BLaER1 (cell line): Measurements from ENCODE around the gene LGALS7B.
"Not testable (repeated sequence)": the region's sequence is repeated elsewhere in the genome, so short reads cannot be mapped to it uniquely, and the experiment has no call there.

ENCODE experiments used
- H3K27ac ChIP-seq: shearing (Covaris generic); formaldehyde crosslinking; 2 replicates; pipeline ENCODE4 v1.8.1; 2022
- H3K27me3 ChIP-seq: shearing (Covaris generic); formaldehyde crosslinking; 2 replicates; pipeline ENCODE4 v1.8.1; 2022
- H3K36me3 ChIP-seq: shearing (Covaris generic); formaldehyde crosslinking; 2 replicates; pipeline ENCODE4 v1.8.1; 2022
- H3K4me1 ChIP-seq: shearing (Covaris generic); formaldehyde crosslinking; 2 replicates; pipeline ENCODE4 v1.8.1; 2022
- H3K4me2 ChIP-seq: shearing (Covaris generic); formaldehyde crosslinking; 2 replicates; pipeline ENCODE4 v1.8.1; 2022
- H3K4me3 ChIP-seq: shearing (Covaris generic); formaldehyde crosslinking; 2 replicates; pipeline ENCODE4 v1.8.1; 2022
- H3K9ac ChIP-seq: shearing (Covaris generic); formaldehyde crosslinking; 2 replicates; pipeline ENCODE4 v1.8.1; 2022
- H3K9me3 ChIP-seq: shearing (Covaris generic); formaldehyde crosslinking; 2 replicates; pipeline ENCODE4 v1.8.1; 2022
- H4K20me1 ChIP-seq: shearing (Covaris generic); formaldehyde crosslinking; 2 replicates; pipeline ENCODE4 v1.8.1; 2022
- Cebpa-rat ChIP-seq: shearing (Covaris generic); IDR thresholded peaks from 2 replicates; pipeline ENCODE4 v1.8.1; 2022

LGALS7B gene

GRCh38 chr19:38744874-38745273, 44.1 kb upstream of the LGALS7B start:
- Histone ChIP-seq H3K9me3 (no peaks in the 10 kb centered on the region), H3K27me3 (no peaks in the 10 kb centered on the region), H3K4me2 (no peak overlapping the region), H3K36me3 (no peaks in the 10 kb centered on the region), H4K20me1 (no peaks in the 10 kb centered on the region), H3K4me1 (no peaks in the 10 kb centered on the region), H3K9ac (no peak overlapping the region), H3K27ac (no peak overlapping the region), H3K4me3 (no peak overlapping the region)
- TF ChIP-seq Cebpa-rat, result no peak

GRCh38 chr19:38745316-38745715, 43.7 kb upstream of the LGALS7B start:
- Histone ChIP-seq H3K9ac (no peak overlapping the region), H3K27ac (no peak overlapping the region), H3K27me3 (no peaks in the 10 kb centered on the region), H3K36me3 (no peaks in the 10 kb centered on the region), H3K9me3 (no peaks in the 10 kb centered on the region), H3K4me3 (no peak overlapping the region), H3K4me1 (no peaks in the 10 kb centered on the region), H3K4me2 (no peak overlapping the region), H4K20me1 (no peaks in the 10 kb centered on the region)
- TF ChIP-seq Cebpa-rat, result no peak

GRCh38 chr19:38753783-38754182, 35.2 kb upstream of the LGALS7B start:
- H3K27ac ChIP-seq, H3K4me3 ChIP-seq, H3K9me3 ChIP-seq, H3K36me3 ChIP-seq, H4K20me1 ChIP-seq, H3K27me3 ChIP-seq, H3K9ac ChIP-seq, H3K4me1 ChIP-seq, H3K4me2 ChIP-seq: not testable (repeated sequence)

- H4K20me1 ChIP-seq, H3K27ac ChIP-seq, H3K4me2 ChIP-seq, H3K36me3 ChIP-seq, H3K4me3 ChIP-seq, H3K4me1 ChIP-seq, H3K27me3 ChIP-seq, H3K9me3 ChIP-seq, H3K9ac ChIP-seq: not testable (repeated sequence)
These were observed 34.8 kb upstream of the LGALS7B start for GRCh38 chr19:38754196-38754595.

DNA sequence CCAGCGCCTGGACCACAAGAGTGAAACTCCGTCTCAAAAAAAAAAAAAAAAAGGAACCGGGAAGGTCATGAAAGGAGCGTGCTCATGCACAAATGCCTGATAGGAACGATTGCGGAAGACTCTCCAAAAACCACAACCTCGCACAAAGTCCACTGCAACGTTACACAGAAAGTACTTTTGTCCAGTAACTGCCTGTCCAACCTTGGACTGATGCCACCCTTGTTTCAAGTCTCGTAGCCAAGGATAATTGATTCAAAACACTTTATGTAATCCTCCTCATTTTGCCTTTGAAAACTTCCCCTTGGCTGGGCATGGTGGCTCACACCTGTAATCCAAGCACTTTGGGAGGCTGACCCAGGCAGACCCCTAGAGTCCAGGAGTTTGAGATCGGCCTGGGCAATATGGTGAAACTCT, 29.4 kb upstream of the LGALS7B start:
- no peak overlapping the region for H3K9ac ChIP-seq
- H3K4me1 ChIP-seq, result peaks cover 15% of the 10 kb centered on the region
- H3K36me3 ChIP-seq, result no peaks in the 10 kb centered on the region
- no peak for TF ChIP-seq Cebpa-rat
- H3K4me3 ChIP-seq, result no peak overlapping the region
- no peaks in the 10 kb centered on the region for H3K27me3 ChIP-seq
- no peaks in the 10 kb centered on the region for H4K20me1 ChIP-seq
- no peaks in the 10 kb centered on the region for H3K9me3 ChIP-seq
- H3K27ac ChIP-seq, result no peak overlapping the region
- no peak overlapping the region for H3K4me2 ChIP-seq

DNA sequence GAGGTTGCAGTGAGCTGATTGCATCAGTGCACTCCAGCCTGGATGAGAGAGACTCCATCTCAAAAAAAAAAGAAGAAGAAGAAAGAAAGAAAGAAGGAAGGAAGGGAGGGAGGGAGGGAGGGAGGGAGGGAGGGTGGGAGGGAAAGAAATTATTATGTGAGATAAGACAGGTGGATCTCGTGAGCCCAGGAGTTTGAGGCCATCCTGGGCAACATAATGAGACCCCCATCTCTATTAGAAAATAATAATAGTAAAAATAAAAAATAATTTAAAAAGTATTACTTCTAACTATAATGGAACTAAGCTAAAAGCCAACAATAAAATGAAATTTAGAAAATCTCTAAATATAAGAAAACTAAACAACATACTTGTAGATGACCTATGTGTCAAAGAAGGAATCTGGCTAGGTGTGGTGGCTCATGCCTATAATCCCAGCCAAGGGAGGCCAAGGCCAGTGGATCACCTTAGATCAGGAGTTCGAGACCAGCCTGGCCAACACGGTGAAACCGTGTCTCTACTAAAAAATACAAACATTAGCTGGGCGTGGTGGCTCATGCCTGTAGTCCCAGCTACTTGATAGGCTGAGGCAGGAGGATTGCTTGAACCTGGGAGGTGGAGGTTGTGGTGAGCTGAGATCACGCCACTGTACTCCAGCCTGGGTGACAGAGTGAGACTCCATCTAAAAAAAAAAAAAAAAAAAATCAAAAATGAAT, 28.0 kb upstream of the LGALS7B start:
- not testable (repeated sequence) for H3K27ac ChIP-seq, H3K27me3 ChIP-seq, H3K9ac ChIP-seq, H3K36me3 ChIP-seq, H4K20me1 ChIP-seq, H3K9me3 ChIP-seq, H3K4me3 ChIP-seq, H3K4me2 ChIP-seq
- H3K4me1 ChIP-seq, result peaks cover 15% of the 10 kb centered on the region

DNA sequence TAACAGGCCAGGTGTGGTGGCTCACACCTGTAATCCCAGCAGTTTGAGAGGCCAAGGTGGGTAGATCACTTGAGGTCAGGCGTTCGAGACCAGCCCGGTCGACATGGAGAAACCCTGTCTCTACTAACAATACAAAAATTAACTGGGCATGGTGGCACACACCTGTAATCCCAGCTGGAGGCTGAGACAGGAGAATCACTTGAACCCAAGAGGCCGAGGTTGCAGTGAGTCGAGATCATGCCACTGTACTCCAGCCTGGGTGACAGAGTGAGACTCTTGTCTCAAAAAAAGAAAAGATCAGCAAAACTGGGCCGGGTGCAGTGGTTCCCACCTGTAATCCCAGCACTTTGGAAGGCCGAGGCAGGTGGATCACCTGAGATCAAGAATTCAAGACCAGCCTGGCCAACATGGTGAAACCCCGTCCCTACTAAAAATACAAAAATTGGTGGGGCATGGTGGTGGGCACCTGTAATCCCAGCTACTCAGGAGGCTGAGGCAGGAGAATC, 27.1 kb upstream of the LGALS7B start:
- H4K20me1 ChIP-seq, H3K27ac ChIP-seq, H3K4me2 ChIP-seq: not testable (repeated sequence)

GRCh38 chr19:38763795-38764220, 25.2 kb upstream of the LGALS7B start:
- Histone ChIP-seq H3K27me3 (no peaks in the 10 kb centered on the region), H4K20me1 (no peaks in the 10 kb centered on the region), H3K4me2 (no peak overlapping the region), H3K4me1 (peaks cover 16% of the 10 kb centered on the region), H3K9me3 (no peaks in the 10 kb centered on the region), H3K9ac (no peak overlapping the region), H3K36me3 (no peaks in the 10 kb centered on the region), H3K27ac (no peak overlapping the region), H3K4me3 (no peak overlapping the region)
- no peak for TF ChIP-seq Cebpa-rat

More for the DNA sequence above, 27.1 kb upstream of the LGALS7B start:
- not testable (repeated sequence) for H3K36me3 ChIP-seq, H3K4me3 ChIP-seq, H3K9me3 ChIP-seq, H3K27me3 ChIP-seq, H3K9ac ChIP-seq
- H3K4me1 ChIP-seq, result peaks cover 15% of the 10 kb centered on the region

- Histone ChIP-seq H4K20me1 (no peaks in the 10 kb centered on the region), H3K9me3 (no peaks in the 10 kb centered on the region), H3K36me3 (no peaks in the 10 kb centered on the region), H3K4me2 (no peak overlapping the region), H3K27ac (no peak overlapping the region), H3K4me3 (no peak overlapping the region), H3K4me1 (peaks cover 30% of the 10 kb centered on the region), H3K27me3 (0 out of 2 replicates have a peak, but pooled peaks cover 3% of the 10 kb centered on the region), H3K9ac (no peak overlapping the region)
- no peak for TF ChIP-seq Cebpa-rat
These were observed 23.8 kb upstream of the LGALS7B start for GRCh38 chr19:38765214-38765613.

DNA sequence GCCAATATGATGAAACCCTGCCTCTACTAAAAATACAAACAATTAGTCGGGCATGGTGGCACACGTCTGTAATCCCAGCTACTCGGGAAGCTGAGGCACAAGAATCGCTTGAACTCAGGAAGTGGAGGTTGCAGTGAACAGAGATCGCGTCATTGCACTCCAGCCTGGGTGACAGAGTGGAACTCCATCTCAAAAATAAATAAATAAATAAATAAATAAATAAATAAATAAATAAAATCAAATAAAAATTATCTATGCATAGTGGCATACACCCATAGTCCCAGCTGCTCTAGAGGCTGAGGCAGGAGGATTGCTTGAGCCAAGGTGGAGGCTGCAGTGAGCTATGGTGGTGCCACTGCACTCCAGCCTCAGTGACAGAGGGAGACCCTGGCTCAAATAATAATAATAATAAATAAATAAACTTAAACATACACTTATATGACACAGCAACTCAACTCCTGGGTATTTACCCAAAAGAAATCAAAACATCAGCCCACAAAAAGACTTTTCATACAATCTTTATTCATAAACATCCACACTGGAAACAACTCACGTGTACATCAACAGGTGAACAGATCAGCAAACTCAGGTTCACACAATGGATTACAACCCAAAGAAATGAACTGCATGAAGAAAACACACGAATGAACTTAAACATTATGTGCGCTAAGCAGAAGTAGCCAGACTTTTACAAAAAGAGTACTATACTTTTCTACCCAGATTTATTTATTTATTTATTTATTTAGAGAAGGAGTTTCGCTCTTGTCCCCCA, 22.5 kb upstream of the LGALS7B start:
- TF ChIP-seq Cebpa-rat, result no peak
- Histone ChIP-seq H3K4me1 (peaks cover 26% of the 10 kb centered on the region), H3K27ac (no peak overlapping the region), H4K20me1 (no peaks in the 10 kb centered on the region), H3K4me2 (no peak overlapping the region), H3K4me3 (no peak overlapping the region), H3K27me3 (0 out of 2 replicates have a peak, but pooled peaks cover 3% of the 10 kb centered on the region), H3K9ac (no peak overlapping the region), H3K36me3 (no peaks in the 10 kb centered on the region), H3K9me3 (no peaks in the 10 kb centered on the region)
